NCI-H1105 treated with DMSO at 0.1 percent for 48 hours (cell line): Measurements from ENCODE around the gene SLC4A3.

Experiments used
- DNase-seq: peaks from one replicate; lab custom pipeline; 2025; lab: John Stamatoyannopoulos, UW

Gene SLC4A3

DNA sequence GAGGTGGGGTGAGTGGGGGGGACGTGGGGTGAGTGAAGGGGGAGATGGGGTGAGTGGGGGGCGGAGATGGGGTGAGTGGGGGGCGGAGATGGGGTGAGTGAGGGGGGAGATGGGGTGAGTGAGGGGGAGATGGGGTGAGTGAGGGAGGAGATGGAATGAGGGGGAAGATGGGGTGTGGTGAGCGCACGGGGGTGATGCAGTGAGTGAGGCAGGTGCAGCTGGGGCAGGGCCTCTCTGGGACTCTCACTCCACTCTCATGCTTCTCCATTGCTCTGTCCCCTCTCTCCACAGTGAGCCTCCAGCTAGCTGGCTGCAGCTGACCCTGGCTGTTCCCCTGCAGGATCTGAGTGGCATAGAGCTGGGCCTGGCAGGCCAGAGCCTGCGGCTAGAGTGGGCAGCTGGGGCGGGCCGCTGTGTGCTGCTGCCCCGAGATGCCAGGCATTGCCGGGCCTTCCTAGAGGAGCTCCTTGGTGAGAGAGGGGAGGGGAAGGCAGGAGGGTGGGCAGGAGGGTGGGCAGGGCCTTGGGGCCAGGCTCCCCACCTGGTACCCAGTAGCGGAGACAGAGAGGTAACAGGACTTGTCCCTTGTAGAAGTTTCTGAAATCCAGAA lies 13.9 kb upstream of the SLC4A3 start:
- no peak for DNase-seq

DNA sequence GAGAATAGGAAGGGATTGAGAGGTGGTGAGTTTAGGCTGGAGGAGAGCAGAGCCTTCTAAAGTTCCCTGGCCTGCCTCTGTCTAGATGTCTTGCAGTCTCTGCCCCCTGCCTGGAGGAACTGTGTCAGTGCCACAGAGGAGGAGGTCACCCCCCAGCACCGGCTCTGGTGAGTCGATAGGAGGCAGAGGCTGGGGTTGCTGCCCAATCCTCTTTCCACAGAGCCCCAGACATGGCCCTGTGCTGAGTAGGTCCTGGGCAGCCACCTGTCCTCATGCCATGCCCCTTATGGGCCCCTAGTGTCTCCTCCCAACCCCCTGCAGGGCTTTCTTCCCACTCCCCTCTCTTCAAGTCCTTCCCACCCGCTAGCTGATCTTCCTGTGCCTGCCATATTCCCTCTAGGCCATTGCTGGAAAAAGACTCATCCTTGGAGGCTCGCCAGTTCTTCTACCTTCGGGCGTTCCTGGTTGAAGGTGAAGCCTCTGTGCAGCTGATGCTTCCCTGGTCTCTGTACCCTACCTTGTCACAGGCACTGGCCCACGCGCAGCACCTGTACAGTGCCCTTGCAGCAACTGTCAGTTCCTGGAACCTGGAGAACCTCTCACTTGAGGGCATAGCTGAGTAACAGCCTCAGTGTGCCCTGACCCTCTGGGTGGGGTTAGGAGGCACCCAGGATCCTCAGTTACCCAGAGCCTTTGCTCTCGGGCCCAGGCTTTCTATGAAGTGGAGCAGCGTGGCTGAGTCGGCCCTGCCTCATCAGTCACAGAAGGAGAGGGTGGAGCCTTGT lies 13.2 kb upstream of the SLC4A3 start:
- no peak for DNase-seq

DNA sequence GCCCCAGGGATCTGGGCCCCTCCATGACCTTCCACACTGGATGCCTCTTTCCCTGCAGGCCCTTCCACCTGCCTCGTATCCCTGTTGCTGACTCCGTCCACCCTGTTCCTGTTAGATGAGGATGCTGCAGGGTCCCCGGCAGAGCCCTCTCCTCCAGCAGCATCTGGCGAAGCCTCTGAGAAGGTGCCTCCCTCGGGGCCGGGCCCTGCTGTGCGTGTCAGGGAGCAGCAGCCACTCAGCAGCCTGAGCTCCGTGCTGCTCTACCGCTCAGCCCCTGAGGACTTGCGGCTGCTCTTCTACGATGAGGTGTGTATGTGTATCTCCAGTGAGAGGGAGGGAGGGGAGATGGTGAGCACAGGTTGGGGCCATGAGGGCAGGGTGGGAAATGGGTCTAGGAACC lies 12.4 kb upstream of the SLC4A3 start:
- no peak for DNase-seq

DNA sequence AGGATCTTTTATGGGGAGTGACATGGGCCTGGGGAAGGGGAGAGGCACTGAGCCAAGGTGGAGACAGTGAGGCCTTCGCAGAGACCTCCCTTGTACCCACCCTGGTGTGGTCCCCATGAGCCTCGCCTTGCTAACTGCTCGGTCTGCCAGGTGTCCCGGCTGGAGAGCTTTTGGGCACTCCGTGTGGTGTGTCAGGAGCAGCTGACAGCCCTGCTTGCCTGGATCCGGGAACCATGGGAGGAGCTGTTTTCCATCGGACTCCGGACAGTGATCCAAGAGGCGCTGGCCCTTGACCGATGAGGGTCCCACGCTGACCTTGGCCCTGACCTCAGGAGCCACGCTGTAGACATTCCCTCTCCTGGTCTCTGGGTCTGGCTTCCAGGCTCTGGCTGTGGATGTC lies 11.5 kb upstream of the SLC4A3 start:
- no peak for DNase-seq

DNA sequence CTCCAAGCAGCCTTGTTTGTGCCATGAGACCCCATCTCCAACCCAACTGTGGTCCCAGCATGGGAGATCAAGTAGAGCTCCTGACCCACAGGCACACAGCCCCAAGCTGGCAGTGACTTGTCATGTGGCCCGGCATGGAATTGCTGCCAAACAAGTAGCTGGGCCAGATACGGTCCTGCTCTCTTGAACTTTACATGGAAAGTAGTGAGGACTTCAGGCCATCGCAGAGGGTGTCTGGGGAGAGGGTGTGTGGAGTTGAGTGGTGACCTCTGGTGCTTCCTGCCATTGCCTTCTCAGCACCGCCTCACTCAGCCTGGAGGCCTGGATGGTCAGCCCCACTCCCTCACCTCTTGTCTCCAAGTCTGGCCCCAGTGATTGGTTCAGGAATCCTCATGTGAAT lies 10.9 kb upstream of the SLC4A3 start:
- no peak for DNase-seq

DNA sequence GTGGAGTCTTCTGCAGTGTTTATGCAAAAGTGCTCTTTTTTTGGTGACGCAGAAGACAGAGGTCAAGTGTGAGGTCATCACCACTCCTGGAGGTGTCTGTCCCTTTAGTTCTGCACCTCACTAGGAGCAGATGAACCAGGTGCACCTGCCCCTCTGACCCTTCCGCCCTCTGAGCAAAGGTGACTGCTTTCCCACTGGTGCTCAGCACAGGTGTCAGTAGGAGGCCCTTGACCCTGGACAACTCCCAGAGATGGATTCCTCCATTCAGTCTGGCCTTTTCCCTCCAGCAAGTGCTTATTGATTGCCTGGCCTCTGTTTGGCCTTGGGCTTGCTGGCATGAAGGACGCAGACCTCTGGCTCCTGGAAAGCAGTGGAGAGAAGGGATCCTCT lies 8.7 kb upstream of the SLC4A3 start:
- DNase-seq = no peak

DNA sequence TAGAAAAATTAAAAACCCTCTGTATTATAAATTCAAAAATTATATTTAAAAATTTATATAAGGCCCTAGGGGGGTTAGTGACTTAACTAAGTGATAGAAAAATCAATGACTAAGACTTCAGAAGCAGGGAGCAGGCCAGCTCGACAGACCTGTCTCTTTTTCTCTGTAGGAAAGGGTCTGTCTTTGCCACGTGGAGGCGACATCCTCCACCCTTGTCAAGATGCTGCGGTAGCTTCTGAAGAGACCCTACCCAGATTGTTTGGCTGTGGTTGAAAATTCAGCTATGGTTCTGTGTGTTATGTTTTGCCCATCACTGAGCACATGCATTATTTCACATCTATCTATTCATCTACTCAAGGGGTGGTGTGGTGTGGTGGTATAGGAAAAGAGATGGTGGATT lies 8.2 kb upstream of the SLC4A3 start:
- no peak for DNase-seq

DNA sequence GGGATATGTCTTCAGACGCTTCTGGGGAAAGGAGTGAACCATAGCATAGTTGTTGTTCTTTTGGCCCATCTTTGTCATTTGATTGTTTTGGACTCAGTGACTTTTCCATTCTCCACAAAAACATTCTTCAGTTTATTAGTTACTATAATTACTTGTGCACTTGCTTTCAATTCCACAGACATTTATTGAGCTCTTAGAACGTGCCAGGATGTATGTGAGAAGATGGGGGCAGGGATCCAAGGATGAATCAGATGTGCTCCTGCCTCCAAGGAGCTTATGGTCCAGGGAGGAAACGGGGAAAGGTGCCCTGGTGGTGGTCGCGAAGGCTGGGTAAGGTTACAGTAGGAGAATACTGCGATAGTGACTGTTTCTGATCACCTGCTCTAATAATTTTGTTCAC lies 6.9 kb upstream of the SLC4A3 start:
- no peak for DNase-seq

DNA sequence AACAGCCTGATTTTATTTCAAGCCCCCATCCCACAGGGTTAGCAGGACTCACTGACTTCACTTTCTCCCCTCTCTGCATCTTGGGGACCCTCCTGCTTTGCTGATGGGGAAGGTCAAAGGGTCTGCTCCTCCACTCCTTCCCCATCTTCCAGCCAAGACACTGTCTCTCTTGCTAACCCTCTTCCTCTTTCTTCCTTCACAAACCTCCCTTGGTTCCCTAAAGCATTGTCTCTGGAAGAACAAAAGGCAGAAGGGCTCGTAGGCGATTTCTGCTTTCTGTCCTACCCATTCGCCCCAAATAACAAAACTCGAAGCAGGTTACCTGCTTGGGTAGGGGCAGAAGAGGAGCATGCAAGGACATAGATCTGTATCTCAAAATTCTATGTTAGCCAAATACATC lies 5.5 kb upstream of the SLC4A3 start:
- no peak for DNase-seq

DNA sequence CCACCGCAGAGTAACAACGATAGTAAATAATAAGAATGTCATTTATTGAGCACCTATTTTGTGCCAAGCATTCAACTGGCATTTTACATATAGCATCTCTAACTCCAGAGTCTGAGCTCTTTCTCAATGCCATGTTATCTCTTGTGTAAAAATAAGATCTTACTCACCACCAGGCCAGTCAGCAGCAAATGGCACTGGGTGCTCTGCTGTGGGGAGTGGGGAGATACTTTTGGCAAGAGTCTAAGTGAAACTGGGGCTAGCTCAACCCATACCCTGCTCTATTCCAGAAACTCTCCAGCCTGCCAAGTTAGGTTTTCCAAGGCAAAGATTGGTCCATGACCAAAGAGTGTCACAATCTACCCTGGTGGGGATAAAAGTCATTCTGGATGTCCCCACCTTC lies 5.0 kb upstream of the SLC4A3 start:
- no peak for DNase-seq

DNA sequence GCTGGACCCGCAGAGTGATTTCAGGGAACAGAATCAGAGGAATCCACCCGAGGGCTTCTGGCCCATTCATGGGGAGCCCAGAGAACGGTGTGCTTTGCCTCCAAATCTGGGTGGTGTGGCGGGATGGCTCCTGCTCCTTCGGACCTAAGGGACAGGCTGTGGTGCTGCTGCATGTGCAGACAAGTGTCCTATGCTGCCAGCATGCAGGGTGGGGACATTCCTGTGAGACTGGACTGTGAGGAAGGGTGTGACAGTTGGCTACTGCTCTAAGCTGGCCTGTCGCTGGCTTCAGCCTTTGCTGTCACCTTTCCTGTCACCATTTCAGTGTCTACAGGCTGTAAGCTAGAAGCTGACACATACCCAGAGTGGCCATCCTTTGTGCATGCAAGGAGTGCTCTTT lies 2.9 kb upstream of the SLC4A3 start:
- DNase-seq = no peak

DNA sequence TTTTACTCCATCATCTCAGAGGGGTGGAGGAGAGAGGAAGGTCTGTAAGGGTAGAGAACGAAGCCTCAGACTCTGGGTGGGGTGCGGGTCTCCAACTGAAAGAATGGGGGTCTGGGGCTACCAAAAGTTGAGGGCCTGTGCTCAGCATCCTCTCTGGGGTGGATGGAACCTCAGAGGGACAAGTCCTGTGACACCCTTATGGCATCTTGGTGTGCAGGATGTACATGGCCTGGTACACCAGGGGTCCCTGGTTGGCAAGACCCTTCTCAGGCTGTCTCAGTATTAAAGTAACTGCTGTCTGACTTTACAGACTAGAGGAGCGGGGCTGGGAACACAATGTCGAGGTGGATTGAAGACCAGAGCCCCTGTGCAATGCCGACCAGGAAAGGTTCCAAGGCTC lies 2.3 kb upstream of the SLC4A3 start:
- no peak for DNase-seq

DNA sequence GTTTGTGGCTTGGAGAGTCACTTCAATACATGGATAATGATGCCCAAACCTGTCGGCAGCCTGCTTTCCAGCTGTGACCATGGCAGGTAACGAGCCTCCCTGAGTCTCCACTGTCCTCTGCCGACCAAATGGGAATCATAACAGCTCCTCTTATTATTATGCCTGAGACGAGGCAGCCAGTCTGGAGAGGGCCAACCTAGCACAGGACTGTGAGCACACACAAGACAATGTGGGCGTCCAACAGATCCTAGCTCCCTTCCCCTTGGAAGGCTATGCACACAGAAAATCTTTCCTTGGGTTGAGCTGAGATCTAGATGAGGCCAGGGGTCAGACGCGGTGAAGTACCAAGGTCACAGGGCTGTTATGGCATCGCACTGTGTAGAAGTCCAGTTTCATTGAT lies 890 bp upstream of the SLC4A3 start:
- no peak for DNase-seq

DNA sequence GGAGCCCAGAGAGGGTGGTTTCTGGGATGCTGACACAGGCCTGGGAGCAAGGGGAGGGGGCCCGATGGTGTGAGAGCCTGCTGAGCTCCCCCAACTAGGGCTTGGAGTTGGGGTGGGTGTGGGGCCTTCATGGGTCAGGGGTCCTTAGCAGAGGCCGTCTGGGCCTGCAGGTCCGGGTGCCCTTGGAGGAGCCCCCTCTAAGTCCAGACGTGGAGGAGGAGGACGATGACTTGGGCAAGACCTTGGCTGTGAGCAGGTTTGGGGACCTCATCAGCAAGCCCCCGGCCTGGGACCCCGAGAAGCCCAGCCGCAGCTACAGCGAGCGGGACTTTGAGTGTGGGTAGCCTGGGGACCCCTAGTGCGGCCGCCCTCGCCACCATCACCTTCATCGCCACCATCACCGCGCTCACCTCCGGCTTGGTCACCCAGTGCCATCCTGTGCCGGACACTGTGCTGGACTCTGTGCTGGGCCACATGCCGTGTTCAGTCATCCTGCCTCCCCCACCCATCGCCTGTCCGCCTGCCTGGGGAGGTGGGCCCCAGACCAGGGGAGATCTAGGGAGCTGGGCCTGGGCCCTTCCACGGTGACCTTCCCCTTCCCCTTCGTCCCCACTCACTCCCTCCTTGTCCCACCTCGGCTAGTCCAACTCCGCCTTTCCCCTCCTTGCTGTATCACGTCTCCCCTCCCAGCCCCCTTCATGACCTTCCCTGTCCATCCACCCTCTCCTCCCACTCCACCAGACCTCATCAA lies 980 bp downstream of the SLC4A3 start:
- DNase-seq = no peak

DNA sequence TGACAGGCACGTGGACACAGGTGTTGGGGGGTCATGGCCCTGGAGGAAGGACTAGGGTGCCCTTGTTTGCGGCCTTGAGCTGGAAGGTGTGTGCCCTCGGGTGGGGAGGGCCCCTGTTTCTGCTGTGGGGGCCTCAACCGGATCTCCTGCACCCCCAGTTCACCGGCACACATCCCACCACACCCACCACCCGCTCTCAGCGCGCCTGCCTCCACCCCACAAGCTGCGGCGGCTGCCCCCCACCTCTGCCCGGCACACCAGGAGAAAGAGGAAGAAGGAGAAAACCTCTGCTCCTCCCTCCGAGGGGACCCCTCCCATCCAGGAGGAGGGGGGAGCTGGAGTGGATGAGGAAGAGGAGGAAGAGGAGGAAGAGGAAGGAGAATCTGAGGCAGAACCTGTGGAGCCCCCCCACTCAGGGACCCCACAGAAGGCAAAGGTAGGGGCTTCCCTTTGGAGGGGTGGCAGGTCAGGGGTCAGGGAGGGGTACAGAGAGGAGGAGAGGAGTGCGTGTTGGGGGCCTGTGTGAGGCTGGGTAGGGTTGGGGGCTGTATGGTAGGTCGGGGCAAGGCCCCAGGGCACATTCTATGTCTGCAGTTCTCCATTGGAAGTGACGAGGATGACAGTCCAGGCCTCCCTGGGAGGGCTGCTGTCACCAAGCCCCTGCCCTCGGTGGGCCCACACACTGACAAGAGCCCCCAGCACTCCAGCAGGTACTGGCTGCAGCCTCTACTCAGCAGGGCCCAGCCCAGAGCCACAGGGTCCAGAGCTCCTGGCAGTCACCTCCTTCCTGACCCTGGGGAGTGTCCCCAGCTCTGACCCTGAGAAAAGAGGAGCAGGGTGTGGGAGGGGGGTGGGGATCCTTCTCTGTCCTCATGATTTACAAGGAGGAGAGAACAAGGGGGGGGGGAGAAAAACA lies 1.8 kb downstream of the SLC4A3 start:
- DNase-seq = no peak

DNA sequence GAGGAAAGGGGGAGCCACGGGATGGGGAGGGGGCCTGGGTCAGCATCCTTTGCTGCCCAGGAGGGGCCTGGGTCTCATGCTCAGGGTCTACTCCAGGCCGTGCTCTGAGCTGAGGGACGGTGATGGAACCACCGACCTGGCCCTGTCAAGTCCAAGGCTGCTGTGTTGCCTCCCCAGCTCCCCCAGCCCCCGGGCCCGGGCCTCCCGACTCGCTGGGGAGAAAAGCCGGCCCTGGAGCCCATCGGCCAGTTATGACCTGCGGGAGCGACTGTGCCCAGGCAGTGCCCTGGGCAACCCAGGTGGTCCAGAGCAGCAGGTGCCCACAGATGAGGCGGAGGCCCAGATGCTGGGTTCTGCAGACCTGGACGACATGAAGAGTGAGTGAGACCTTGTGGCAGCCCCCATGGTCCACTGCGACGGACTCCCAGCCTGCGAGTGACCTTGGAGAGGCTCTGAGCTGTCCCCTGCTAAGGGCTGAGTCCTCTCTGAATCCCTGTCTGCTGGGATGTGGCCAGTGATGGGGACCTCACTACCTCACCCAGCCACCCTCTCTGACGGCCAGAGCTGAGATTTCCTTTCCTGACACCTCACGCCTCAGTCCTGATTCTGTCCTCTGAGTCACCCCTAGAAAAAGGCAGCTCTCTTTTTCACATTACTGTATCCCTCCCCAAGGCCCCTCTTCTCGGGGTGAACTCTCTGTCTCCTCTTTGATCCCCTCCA lies 2.7 kb downstream of the SLC4A3 start:
- DNase-seq = no peak

DNA sequence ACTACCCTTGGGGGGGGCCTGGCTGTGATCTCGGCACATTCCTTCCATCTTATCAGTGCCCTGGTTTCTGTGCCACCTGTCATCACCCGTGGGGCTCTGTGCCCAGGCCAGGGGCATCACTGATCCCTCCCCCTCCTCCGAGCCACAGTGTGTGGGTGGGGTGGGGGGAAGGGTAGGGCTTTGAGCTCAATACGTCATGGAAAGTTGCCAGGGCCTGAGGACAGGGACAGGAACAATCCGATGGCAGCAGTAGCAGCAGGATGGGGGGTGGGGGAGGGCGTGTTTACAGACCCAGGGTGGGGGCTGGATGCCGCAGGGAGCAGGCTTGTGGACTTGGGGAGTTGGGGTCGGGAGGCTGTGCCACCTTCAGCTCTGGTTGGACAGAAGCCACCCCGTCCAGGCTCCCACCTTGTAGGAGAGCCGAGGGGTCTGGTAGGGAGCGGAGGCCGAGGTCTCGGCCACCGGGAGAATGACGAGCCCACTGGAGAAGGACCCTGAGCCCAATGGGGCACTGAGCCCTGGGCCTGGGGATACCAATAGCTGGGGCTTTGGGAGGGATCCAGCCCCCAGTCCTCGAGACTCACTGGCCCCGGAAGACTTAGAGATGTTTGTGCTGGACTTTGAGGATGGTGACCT lies 3.5 kb downstream of the SLC4A3 start:
- DNase-seq = no peak

DNA sequence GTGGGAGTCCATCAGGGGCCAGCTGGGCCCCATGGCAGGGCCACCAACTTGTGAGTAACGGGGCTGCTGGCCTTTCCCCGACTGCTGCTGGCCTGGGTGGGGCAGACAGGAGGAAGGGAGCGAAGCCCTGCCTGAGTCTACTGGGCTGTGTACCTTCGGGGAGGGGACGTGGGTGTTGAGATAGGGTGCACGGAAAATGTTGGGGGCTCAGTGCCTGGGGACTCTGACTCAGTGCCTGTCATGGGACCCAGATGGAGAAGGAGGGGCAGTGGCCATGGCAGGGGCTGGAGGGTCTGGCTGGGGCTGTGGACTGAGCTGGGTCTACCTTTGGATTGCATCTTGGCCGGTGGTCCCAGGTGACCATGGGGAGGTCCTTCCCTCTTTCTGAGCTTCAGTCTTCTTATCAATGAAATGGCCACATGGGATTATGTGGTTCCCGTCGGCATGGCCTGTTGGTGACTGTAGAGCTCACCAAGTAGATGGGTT lies 4.0 kb downstream of the SLC4A3 start:
- no peak for DNase-seq

DNA sequence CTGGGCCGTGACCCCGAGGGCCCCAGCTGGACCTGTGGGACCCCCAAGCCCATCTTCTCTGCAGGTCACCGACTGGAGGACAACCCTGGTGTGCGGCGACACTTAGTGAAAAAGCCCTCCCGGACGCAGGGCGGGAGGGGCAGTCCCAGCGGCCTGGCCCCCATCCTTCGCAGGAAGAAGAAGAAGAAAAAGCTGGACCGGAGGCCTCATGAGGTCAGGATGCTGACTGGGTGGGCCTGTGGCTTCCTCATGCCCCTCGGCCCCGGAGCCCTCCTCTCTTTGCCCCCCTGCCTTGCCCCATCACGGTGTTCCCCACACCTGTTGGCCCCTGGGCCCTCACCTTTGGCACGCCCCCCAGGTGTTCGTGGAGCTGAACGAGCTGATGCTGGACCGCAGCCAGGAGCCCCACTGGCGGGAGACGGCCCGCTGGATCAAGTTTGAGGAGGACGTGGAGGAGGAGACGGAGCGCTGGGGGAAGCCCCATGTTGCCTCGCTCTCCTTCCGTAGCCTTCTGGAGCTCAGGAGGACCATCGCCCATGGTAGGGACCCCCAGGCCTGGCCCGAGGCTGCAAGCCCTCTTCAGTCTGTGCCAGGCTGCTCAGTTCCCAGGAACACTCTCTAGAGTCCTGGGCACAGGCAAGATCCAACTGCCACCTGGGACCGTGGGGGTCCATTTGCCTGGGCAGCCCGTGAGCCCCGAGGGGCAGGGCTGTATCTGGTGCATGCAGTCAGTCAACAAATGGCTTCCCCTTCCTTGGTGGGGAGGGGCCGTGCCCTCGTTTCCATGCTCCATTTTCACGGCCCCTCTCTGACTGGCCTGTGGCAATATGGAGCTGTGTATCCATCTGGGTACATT lies 4.7 kb downstream of the SLC4A3 start:
- DNase-seq = no peak

DNA sequence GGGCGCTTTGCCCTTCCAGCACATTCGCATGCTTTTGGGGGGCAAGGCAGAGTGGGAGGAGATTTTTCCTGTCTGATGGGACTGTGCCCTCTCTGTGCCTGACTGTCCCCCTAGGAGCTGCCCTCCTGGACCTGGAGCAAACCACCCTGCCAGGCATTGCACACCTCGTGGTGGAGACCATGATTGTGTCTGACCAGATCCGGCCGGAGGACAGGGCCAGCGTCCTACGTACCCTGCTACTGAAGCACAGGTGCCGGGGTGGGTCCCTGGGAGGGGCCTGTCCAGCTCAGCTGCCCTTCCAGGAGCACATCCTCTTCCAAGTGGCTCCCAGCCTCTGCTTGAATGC lies 5.3 kb downstream of the SLC4A3 start:
- DNase-seq = no peak
